Activated T-helper 1 cell treated with anti-CD3 and anti-CD28 coated beads, Interleukin-12 subunit alpha, Interleukin-12 subunit beta, Interleukin-2, Interleukin-4 antibody, amounts not matched to agents 30 ng/mL and 10 ng/mL and 1 ng/mL, durations not matched to agents 14 hours and 24 hours and 36 hours (primary cell): Measurements from ENCODE around the gene ZNF23. TPM values are rescaled to one million over a fixed set of nuclear protein-coding genes. Genes with fewer than 3 reads are reported as not detected.

ENCODE experiments used
- DNase-seq: peaks from one replicate; pipeline ENCODE4 v3.0.0; 2021; ENCODE audit warnings: low spot score
- H3K27ac Mint-ChIP-seq: one replicate; pipeline ENCODE4 v1.8.0; 2021; ENCODE audit warnings: mild to moderate bottlenecking, mixed read lengths
- H3K27me3 Mint-ChIP-seq: one replicate; pipeline ENCODE4 v1.8.0; 2022; ENCODE audit warnings: mild to moderate bottlenecking, moderate library complexity, mixed read lengths; ENCODE audit not compliant: insufficient read depth
- H3K36me3 Mint-ChIP-seq: one replicate; pipeline ENCODE4 v1.8.0; 2021; ENCODE audit warnings: low read depth, mixed read lengths
- H3K4me1 Mint-ChIP-seq: one replicate; pipeline ENCODE4 v1.8.0; 2021; ENCODE audit warnings: low read depth, mixed read lengths
- H3K4me3 Mint-ChIP-seq: one replicate; pipeline ENCODE4 v1.8.0; 2021; ENCODE audit warnings: mild to moderate bottlenecking, moderate library complexity, mixed read lengths
- H3K9me3 Mint-ChIP-seq: one replicate; pipeline ENCODE4 v1.8.0; 2021; ENCODE audit warnings: mixed read lengths
- intact Hi-C: fragments of 100-400 bp; cut with micrococcal nuclease; formaldehyde crosslinking; loops from one replicate; pipeline ENCODE4 v1.15.1; 2024
- total RNA-seq: library from RNA; stranded (reverse); gene quantifications from 2 replicates; pipeline ENCODE4 v1.2.3, GENCODE V29; 2022

ZNF23 gene
- total RNA-seq, 1 donor from 2014 or later: 6.4 TPM

DNA sequence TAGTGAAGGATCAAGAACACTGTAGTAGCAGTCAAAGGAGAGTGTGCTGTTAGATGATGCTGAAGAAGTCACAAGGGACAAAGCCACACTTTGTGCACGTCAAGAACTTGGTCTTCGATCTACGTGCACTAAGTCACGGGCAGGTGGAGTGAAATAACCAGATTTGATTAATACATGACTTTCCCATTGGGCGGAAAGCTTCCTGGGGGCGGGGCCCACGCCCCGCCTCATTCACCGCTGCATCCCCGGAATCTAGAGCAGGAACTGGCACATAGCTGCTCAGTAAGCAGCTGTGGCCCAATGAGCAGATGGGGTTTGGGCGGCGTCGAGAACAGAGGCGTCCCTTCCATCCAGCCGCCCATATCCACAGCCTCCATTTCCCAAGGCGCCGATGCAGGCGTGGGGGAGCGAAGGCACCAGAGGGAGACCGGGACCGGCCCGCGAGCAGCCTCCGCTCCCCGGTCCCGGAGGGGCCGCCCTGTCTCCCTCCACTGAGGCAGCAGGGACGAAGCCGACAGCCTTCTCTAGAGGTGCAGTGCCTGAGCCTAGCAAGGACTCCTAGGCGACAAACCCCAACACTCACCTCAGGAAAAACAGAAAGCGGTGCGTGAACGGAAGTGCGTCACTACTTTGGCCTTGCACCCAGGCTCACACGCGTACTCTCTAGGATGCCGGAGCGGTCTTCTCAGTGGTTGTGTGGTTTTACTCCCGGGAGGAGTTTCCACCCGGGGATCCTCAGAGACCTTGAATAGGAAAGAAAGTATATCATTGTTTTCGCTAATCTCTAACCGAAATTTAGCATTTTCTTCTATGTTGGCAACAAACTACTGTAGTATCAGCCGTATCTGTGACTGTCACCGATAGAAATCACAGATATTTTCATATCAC lies 22.2 kb upstream of the ZNF23 start:
- Mint-ChIP-seq H3K9me3 (no peaks in the 10 kb centered on the region), H3K4me1 (peaks cover 18% of the 10 kb centered on the region), H3K27me3 (no peaks in the 10 kb centered on the region), H3K4me3 (peak overlapping the region; percentile 86), H3K27ac (peak overlapping the region; percentile 75), H3K36me3 (no peaks in the 10 kb centered on the region)
- peak; percentile 67 for DNase-seq
- intact Hi-C loops: loop anchor here (1.0 to 5.0 kb wide), 6 partner anchors 17 to 608 kb away; partner anchors contain the start of genes DHODH, DHX38, TXNL4B and ZNF23

DNA sequence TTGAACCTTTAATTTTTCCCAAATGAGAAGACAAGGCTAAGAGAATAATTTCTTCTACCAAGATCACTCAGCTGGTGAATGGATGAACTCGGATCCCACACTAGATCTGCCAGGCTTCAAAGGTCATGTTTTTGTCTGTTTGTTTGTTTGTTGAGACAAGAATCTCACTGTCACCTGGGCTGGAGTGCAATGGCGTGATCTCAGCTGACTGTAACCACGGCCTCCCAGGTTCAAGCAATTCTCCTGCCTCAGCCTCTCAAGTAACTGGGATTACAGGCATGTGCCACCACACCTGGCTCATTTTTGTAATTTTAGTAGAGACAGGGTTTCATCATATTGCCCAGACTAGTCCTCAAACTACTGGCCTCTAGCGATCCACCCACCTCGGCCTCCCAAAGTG lies 20.5 kb upstream of the ZNF23 start:
- no peaks in the 10 kb centered on the region for H3K9me3 Mint-ChIP-seq
- no peaks in the 10 kb centered on the region for H3K36me3 Mint-ChIP-seq
- DNase-seq: no peak
- H3K27me3 Mint-ChIP-seq: no peaks in the 10 kb centered on the region
- H3K4me3 Mint-ChIP-seq: no peak overlapping the region
- H3K4me1 Mint-ChIP-seq: peaks cover 18% of the 10 kb centered on the region
- intact Hi-C loops: loop anchor here (5.0 kb wide), 2 partner anchors 525 to 610 kb away; partner anchors contain the start of genes DHODH, DHX38 and TXNL4B
- H3K27ac Mint-ChIP-seq: no peak overlapping the region

DNA sequence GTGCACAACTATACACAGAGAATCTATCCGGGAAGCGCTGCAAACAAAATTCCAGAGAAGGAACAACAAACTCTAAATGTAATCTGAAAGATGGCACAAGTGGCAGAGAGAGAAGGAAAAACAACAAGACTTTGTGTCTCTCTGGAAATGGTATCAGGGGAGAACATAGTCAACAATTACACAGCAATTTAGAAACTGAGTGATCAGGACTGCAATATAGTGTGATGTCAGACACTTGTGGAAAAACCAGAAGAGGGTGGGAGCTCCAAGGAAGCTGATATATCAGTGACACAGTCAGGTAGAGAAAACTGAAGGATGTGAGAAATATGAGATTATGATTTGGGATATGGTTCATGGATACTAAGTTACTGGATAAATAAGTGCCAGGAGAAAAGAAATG lies 18.9 kb upstream of the ZNF23 start:
- intact Hi-C loops: loop anchor here (5.0 kb wide), 2 partner anchors 526 to 611 kb away; partner anchors contain the start of genes DHODH, DHX38 and TXNL4B
- peaks cover 24% of the 10 kb centered on the region for H3K4me1 Mint-ChIP-seq
- H3K27ac Mint-ChIP-seq: peak overlapping the region; percentile 15
- no peaks in the 10 kb centered on the region for H3K27me3 Mint-ChIP-seq
- H3K36me3 Mint-ChIP-seq: peaks cover 2% of the 10 kb centered on the region
- no peak for DNase-seq
- no peak overlapping the region for H3K4me3 Mint-ChIP-seq
- no peaks in the 10 kb centered on the region for H3K9me3 Mint-ChIP-seq

DNA sequence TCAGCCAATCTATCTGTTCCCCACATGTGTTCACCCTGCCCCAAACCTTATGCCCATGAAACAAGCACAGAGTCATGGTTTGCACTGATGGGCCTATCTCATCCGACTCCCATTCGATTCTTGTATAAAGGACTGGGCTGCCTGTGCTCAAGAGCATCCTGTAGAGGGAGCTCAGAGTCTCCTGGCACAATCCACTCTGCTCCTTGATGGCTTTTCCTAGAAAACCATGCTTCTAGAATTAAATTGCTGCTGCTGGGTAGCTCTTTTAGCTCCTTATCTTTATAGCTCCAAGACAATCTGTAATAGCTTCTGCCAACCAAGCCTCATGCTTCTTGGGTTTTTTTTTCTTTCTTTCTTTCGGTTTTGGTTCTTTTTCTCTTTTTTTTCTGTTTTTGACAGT lies 17.4 kb upstream of the ZNF23 start:
- no peak for DNase-seq

DNA sequence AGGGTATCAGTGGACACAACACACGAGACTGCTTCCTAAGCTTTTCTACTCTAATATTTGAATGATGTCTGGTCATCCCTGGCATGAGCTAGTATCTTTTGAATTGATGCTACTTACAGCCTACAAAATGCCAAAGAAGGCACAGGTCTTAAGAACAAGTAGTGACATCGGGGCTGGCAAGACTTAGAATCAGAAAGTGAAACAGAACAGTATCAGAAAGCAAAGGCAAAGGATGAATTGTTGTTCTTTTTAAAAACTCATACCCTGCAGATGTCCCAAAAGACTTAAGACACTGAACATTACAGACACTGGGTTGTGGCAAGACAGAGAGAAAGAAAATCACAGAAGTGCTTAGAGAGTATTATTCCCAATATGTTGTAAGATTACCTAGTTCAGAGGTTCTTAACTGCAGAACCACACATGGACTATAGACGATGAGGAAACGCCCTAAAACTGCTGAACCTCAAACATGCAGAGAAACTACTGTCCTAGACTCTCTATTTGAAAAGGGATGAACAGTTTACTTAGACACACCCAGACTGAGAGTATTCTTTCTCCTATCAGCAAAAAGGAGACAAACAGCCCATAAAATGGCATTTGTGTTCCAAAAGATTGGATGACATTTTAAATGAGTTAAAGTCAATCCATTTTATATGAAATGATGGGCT lies 14.5 kb upstream of the ZNF23 start:
- Mint-ChIP-seq H3K27ac (no peak overlapping the region), H3K36me3 (peaks cover 2% of the 10 kb centered on the region), H3K27me3 (no peaks in the 10 kb centered on the region), H3K9me3 (no peaks in the 10 kb centered on the region), H3K4me1 (peaks cover 7% of the 10 kb centered on the region), H3K4me3 (no peak overlapping the region)
- intact Hi-C loops: no loop called here
- no peak for DNase-seq

More for the DNA sequence above, 17.4 kb upstream of the ZNF23 start:
- Mint-ChIP-seq H3K27me3 (no peaks in the 10 kb centered on the region), H3K27ac (no peak overlapping the region), H3K36me3 (peaks cover 2% of the 10 kb centered on the region), H3K4me1 (peaks cover 20% of the 10 kb centered on the region), H3K9me3 (no peaks in the 10 kb centered on the region), H3K4me3 (no peak overlapping the region)
- intact Hi-C loops: no loop called here

DNA sequence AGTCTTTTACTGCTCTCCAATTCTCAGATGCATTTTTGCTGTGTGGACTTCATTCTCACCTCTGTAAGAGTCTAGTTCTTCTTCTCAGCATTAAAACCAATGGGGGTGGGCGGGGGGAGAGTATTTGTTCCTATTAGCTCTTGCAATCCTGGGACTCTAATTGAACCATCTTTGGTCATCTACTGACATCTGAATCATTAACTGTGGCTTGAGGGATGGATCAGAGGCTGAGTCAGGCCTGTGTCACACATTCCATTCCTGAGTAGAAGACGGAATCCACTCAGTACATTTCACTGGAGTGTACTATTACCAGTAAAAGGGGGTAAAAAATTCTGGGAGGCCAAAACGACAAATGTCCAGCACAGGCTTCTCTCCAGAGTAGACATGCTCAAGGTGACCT lies 12.8 kb upstream of the ZNF23 start:
- DNase-seq: no peak

GRCh38 chr16:71473891-71474290 lies 11.8 kb upstream of the ZNF23 start:
- no peak overlapping the region for H3K27ac Mint-ChIP-seq
- no peaks in the 10 kb centered on the region for H3K9me3 Mint-ChIP-seq
- H3K27me3 Mint-ChIP-seq: no peaks in the 10 kb centered on the region
- intact Hi-C loops: no loop called here
- H3K4me1 Mint-ChIP-seq: peaks cover 7% of the 10 kb centered on the region
- no peak for DNase-seq
- peaks cover 2% of the 10 kb centered on the region for H3K36me3 Mint-ChIP-seq
- no peak overlapping the region for H3K4me3 Mint-ChIP-seq

More for the DNA sequence above, 12.8 kb upstream of the ZNF23 start:
- no peak overlapping the region for H3K4me3 Mint-ChIP-seq
- no peaks in the 10 kb centered on the region for H3K9me3 Mint-ChIP-seq
- H3K27me3 Mint-ChIP-seq: no peaks in the 10 kb centered on the region
- peaks cover 2% of the 10 kb centered on the region for H3K36me3 Mint-ChIP-seq
- no peak overlapping the region for H3K27ac Mint-ChIP-seq
- peaks cover 7% of the 10 kb centered on the region for H3K4me1 Mint-ChIP-seq
- intact Hi-C loops: no loop called here

- Mint-ChIP-seq H3K27me3 (no peaks in the 10 kb centered on the region), H3K27ac (no peak overlapping the region), H3K36me3 (peaks cover 2% of the 10 kb centered on the region), H3K4me3 (no peak overlapping the region), H3K9me3 (no peaks in the 10 kb centered on the region), H3K4me1 (peaks cover 7% of the 10 kb centered on the region)
- intact Hi-C loops: no loop called here
- no peak for DNase-seq
Observed at GRCh38 chr16:71472931-71473330, 10.9 kb upstream of the ZNF23 start.

DNA sequence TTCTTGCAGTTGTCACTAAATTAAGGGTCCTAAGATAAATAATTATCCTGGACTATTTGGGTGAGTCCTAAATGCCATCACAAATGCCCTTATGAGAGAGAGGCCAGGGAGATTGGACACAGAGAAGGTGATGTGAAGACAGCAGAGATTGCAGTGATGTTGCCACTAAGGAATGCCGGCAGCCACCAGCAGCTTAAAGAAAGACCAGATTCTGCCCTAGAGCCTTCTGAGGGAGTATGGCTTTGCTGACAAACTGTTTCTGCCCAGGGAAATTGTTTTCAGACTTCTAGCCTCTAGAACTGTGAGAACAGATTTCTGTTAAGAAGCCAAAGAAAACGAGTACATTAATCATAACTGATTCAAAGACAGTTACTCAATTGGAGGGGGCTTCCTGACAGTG lies 10.0 kb upstream of the ZNF23 start:
- H3K4me3 Mint-ChIP-seq: no peak overlapping the region
- H3K4me1 Mint-ChIP-seq: peaks cover 7% of the 10 kb centered on the region
- intact Hi-C loops: no loop called here
- DNase-seq: no peak
- no peaks in the 10 kb centered on the region for H3K36me3 Mint-ChIP-seq
- no peaks in the 10 kb centered on the region for H3K9me3 Mint-ChIP-seq
- H3K27me3 Mint-ChIP-seq: no peaks in the 10 kb centered on the region
- no peak overlapping the region for H3K27ac Mint-ChIP-seq

- intact Hi-C loops: loop anchor here (1.0 to 10.0 kb wide), 5 partner anchors 16 to 1197 kb away; partner anchors contain the start of genes AP1G1, PHLPP2 and VAC14
- H3K4me1 Mint-ChIP-seq: peaks cover 5% of the 10 kb centered on the region
- peaks cover 1% of the 10 kb centered on the region for H3K27me3 Mint-ChIP-seq
- DNase-seq: no peak
- H3K27ac Mint-ChIP-seq: no peak overlapping the region
- no peaks in the 10 kb centered on the region for H3K9me3 Mint-ChIP-seq
- no peak overlapping the region for H3K4me3 Mint-ChIP-seq
- no peaks in the 10 kb centered on the region for H3K36me3 Mint-ChIP-seq
Observed at GRCh38 chr16:71467810-71468209, 5.8 kb upstream of the ZNF23 start.

DNA sequence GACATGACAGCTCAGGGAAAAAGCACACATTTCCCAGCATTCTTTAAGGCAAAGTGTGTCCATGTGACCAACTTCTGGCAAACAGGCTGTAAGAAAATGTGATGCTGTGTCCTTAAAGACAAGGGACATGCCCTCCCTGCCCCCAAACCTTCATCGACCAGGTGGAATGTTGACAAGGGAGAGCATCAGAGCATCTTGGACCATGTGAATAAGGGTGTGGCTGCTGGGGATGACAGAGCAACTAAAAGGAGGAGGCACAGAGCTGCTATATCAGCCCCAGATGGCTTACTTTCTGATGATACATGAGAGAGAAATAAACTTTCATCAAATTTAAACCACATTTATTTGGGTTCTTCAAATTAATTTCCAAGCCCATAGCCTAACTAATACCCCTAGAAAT lies 2.2 kb upstream of the ZNF23 start:
- no peak overlapping the region for H3K27ac Mint-ChIP-seq
- H3K9me3 Mint-ChIP-seq: no peaks in the 10 kb centered on the region
- H3K4me3 Mint-ChIP-seq: no peak overlapping the region
- peaks cover 1% of the 10 kb centered on the region for H3K36me3 Mint-ChIP-seq
- H3K4me1 Mint-ChIP-seq: peaks cover 13% of the 10 kb centered on the region
- DNase-seq: no peak
- intact Hi-C loops: loop anchor here (10.0 kb wide), 4 partner anchors 261 to 1201 kb away; partner anchors contain the start of genes AP1G1, PHLPP2 and VAC14
- peaks cover 1% of the 10 kb centered on the region for H3K27me3 Mint-ChIP-seq

DNA sequence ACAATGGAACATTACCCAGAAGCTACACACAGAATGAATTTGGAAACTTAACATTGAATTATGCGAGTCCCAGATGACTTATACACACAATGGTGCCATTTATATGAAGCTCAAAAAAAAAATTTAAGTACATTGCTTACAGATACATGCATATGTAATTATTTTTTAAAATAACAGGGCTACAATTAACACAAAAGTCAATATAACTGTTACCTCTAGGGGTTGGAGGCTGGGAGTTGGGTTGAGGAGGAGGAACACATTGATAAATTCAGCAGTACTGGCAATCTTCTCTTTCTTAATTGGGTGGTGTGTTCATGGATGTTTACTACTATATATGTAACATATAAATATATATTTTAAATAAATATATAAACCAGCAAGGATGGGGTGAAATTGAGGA lies 1.1 kb downstream of the ZNF23 start:
- DNase-seq: no peak
- Mint-ChIP-seq H3K4me1 (peaks cover 13% of the 10 kb centered on the region), H3K4me3 (peak overlapping the region; percentile 86), H3K9me3 (no peaks in the 10 kb centered on the region), H3K27ac (no peak overlapping the region), H3K27me3 (peaks cover 1% of the 10 kb centered on the region), H3K36me3 (peaks cover 6% of the 10 kb centered on the region)
- intact Hi-C loops: loop anchor here (10.0 kb wide), 4 partner anchors 264 to 1204 kb away; partner anchors contain the start of genes AP1G1, PHLPP2 and VAC14

- Mint-ChIP-seq H3K4me1 (peaks cover 13% of the 10 kb centered on the region), H3K36me3 (peaks cover 6% of the 10 kb centered on the region), H3K4me3 (peak overlapping the region; percentile 15), H3K9me3 (no peaks in the 10 kb centered on the region), H3K27ac (no peak overlapping the region), H3K27me3 (peaks cover 1% of the 10 kb centered on the region)
- intact Hi-C loops: loop anchor here (10.0 kb wide), 4 partner anchors 265 to 1205 kb away; partner anchors contain the start of genes AP1G1, PHLPP2 and VAC14
- no peak for DNase-seq
Observed at GRCh38 chr16:71460236-71460635, 1.8 kb downstream of the ZNF23 start.
